ENCODE results near the gene MARCHF2. TPM values are rescaled to one million over a fixed set of nuclear protein-coding genes. Genes with fewer than 3 reads are reported as not detected.

MARCHF2 gene, protein sequence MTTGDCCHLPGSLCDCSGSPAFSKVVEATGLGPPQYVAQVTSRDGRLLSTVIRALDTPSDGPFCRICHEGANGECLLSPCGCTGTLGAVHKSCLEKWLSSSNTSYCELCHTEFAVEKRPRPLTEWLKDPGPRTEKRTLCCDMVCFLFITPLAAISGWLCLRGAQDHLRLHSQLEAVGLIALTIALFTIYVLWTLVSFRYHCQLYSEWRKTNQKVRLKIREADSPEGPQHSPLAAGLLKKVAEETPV
- total RNA-seq, result 10 to 100 TPM; 18.0 to 42.1 (median 23.4) TPM
- polyA plus RNA-seq, result 10 to 100 TPM; 23.2 to 41.4 TPM
- 12.7 reads per million, percentile 40 among the genes with 10 or more reads in this experiment for total RNA-seq

DNA sequence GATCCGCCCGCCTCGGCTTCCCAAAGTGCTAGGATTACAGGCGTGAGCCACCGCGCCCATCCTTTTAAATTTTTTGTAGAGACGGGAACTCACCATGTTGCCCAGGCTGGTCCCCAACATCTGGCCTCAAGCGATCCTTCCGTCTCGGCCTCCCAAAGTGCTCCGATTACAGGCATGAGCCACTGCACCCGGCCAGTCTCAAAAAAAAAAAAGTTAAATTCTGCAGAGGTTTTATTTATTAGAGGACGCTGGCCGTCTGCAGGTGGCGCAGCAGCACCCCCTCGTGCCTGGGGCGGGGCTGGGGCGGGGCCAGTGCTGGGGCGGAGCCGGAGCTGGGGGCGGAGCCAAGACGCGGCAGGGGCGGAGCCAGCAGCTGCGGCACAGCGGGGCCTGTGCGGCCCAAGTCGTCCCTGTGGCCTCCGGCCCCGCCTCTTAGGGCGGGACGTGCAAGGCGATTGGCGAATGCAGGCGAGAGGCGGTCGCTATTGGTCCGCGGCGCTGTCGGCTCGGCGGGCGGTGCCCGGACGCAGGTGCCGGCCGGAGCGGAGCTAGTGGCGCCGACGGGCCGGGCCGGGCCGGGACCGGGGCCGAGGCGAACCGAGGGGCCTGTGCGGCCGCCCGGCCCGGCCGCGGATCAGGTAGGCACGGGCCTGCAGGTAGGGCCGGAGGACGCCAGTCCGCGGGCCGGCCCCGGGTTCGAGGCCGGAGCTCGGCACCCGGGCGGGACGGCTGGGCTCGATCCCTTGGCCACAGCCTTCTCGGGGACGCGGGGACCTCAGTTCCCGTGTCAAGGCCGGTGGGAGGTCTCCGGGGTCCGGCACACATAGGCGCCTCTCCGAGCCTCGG, at the start of gene MARCHF2:
Gene MARCHF2 (plus strand): TSS at position 523 of the 846 bp plus-strand sequence. CDS start 8,536 bp downstream, outside the sequence.
- H3K4me3 Mint-ChIP-seq, result peak within 1 kb of the TSS; percentile 58 to 85 (median 71)
- H3K4me1 ChIP-seq (ENCODE audit: control insufficient read depth in 2 of 2, insufficient read depth in 2 of 2, low read length in 2 of 2), result peaks cover 0 to 6% of the 10 kb centered on the region in 2 donors
- ChIA-PET POLR2A (interaction anchor here (0.6 to 4.7 kb wide), 7 partner anchors 15 to 167 kb away, joined by 3 to 32 read pairs (median 5); partner anchors contain the start of genes HNRNPM, RAB11B and ZNF414), CTCF (interaction anchor here (0.6 to 4.6 kb wide), 15 partner anchors 14 to 229 kb away, joined by 3 to 30 read pairs (median 4); partner anchors contain the start of genes HNRNPM, NFILZ and ZNF414)
- DNase-seq (peak; percentile 91 to 96 (median 93)), ATAC-seq (peak; percentile 100)
- H3K4me3 ChIP-seq (ENCODE audit: low read length), result peak within 1 kb of the TSS; percentile 72
- H3K4me1 Mint-ChIP-seq, result peaks cover 0 to 15% (median 13%) of the 10 kb centered on the region in 7 donors
- H3K36me3 ChIP-seq (ENCODE audit: control insufficient read depth in 2 of 3, insufficient read depth in 3 of 3, low read length in 3 of 3), result no peaks in the 10 kb centered on the region
- no peaks in the 10 kb centered on the region for H3K27me3 ChIP-seq (ENCODE audit: control insufficient read depth in 2 of 2, insufficient read depth in 2 of 2, low read length in 2 of 2)
- H3K9me3 Mint-ChIP-seq, result no peaks in the 10 kb centered on the region
- H3K27ac Mint-ChIP-seq, result peak within 1 kb of the TSS in 6 of 9 donors; percentile 11 to 84 (median 34)
- H3K9me3 ChIP-seq (ENCODE audit: control insufficient read depth in 2 of 3, low read length in 3 of 3), result no peaks in the 10 kb centered on the region
- H3K27ac ChIP-seq (ENCODE audit: low read depth, low read length), result peak within 1 kb of the TSS; percentile 76
- no peaks in the 10 kb centered on the region for H3K36me3 Mint-ChIP-seq
- H3K27me3 Mint-ChIP-seq, result no peaks in the 10 kb centered on the region
- intact Hi-C loops (cut with micrococcal nuclease), result loop anchor here (1.0 to 5.0 kb wide), 8 partner anchors 23 to 229 kb away; partner anchors contain the start of genes HNRNPM (in 2 of the 2), RAB11B (in 2 of the 2) and KANK3 (in 1 of the 2)

DNA sequence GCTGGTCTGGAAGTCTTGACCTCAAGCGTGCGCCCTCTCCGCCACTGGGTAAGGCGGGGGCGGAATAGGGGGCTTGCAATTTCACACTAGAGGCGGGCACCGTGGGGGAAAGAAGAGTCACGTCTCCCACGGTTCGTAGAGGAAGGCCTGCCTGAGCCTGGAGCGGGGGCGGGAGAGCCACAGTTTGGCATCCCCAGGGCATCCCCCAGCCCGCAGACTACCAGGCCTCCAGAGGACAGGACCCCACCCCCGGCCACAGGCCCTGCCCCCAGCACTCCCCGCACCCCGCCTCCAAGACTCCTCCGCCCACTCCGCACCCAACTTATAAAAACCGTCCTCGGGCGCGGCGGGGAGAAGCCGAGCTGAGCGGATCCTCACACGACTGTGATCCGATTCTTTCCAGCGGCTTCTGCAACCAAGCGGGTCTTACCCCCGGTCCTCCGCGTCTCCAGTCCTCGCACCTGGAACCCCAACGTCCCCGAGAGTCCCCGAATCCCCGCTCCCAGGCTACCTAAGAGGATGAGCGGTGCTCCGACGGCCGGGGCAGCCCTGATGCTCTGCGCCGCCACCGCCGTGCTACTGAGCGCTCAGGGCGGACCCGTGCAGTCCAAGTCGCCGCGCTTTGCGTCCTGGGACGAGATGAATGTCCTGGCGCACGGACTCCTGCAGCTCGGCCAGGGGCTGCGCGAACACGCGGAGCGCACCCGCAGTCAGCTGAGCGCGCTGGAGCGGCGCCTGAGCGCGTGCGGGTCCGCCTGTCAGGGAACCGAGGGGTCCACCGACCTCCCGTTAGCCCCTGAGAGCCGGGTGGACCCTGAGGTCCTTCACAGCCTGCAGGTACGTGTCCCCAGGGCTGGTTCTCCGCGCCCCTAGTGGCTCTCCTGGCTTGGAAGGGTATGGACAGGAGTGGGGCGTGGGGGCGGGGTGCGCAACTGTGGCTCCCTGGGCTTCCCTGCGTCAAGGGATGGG, 49.0 kb upstream of the MARCHF2 start, which contains the start of gene ANGPTL4:
Gene ANGPTL4 (plus strand): TSS at position 353 of the 969 bp plus-strand sequence. CDS start 167 bp downstream, at position 520.
- peaks cover 0 to 6% (median 2%) of the 10 kb centered on the region in 5 donors for H3K36me3 Mint-ChIP-seq
- intact Hi-C loops (cut with micrococcal nuclease), result loop anchor here (1.0 kb wide), 2 partner anchors 10 to 26 kb away; partner anchors contain the start of gene RAB11B (in 1 of the 2)

GRCh38 chr19:8366121-8366581, 47.0 kb upstream of the MARCHF2 start:
- peaks cover 0 to 6% (median 2%) of the 10 kb centered on the region in 5 donors for H3K36me3 Mint-ChIP-seq
- peaks cover 7 to 21% (median 13%) of the 10 kb centered on the region in 7 donors for H3K4me1 Mint-ChIP-seq
- H3K27ac Mint-ChIP-seq, result no peak overlapping the region
- Histone ChIP-seq H3K36me3 (ENCODE audit: control insufficient read depth in 2 of 3, insufficient read depth in 3 of 3, low read length in 3 of 3) (no peaks in the 10 kb centered on the region), H3K27ac (ENCODE audit: low read depth, low read length) (no peak overlapping the region), H3K9me3 (ENCODE audit: control insufficient read depth in 2 of 3, low read length in 3 of 3) (no peaks in the 10 kb centered on the region), H3K4me3 (ENCODE audit: low read length) (no peak overlapping the region), H3K27me3 (ENCODE audit: control insufficient read depth in 2 of 2, insufficient read depth in 2 of 2, low read length in 2 of 2) (peaks cover 0 to 4% of the 10 kb centered on the region in 2 donors), H3K4me1 (ENCODE audit: control insufficient read depth in 2 of 2, insufficient read depth in 2 of 2, low read length in 2 of 2) (no peaks in the 10 kb centered on the region)
- ChIA-PET CTCF (interaction anchor here (0.5 kb wide), 1 partner anchor 29 kb away, joined by 4 read pairs; no protein-coding TSS in a partner anchor), POLR2A (no interaction called here)
- no peak for ATAC-seq
- no peaks in the 10 kb centered on the region for H3K9me3 Mint-ChIP-seq
- H3K4me3 Mint-ChIP-seq, result peak overlapping the region in 1 of 10 donors; percentile 3
- H3K27me3 Mint-ChIP-seq, result peaks cover 33 to 48% (median 38%) of the 10 kb centered on the region in 5 donors
- no peak for DNase-seq
- intact Hi-C loops (cut with micrococcal nuclease), result no loop called here

More for the DNA sequence above, 49.0 kb upstream of the MARCHF2 start, which contains the start of gene ANGPTL4:
- Mint-ChIP-seq H3K27ac (peak within 1 kb of the TSS in 7 of 9 donors; percentile 48 to 88 (median 57)), H3K4me1 (peaks cover 7 to 21% (median 13%) of the 10 kb centered on the region in 7 donors), H3K27me3 (peaks cover 33 to 48% (median 38%) of the 10 kb centered on the region in 5 donors), H3K4me3 (peak within 1 kb of the TSS; percentile 44 to 94 (median 87)), H3K9me3 (no peaks in the 10 kb centered on the region)
- H3K27me3 ChIP-seq (ENCODE audit: control insufficient read depth in 2 of 2, insufficient read depth in 2 of 2, low read length in 2 of 2), result peaks cover 0 to 4% of the 10 kb centered on the region in 2 donors
- POLR2A ChIA-PET, result no interaction called here
- no peaks in the 10 kb centered on the region for H3K9me3 ChIP-seq (ENCODE audit: control insufficient read depth in 2 of 3, low read length in 3 of 3)
- H3K36me3 ChIP-seq (ENCODE audit: control insufficient read depth in 2 of 3, insufficient read depth in 3 of 3, low read length in 3 of 3), result no peaks in the 10 kb centered on the region
- no peak within 1 kb of the TSS for H3K27ac ChIP-seq (ENCODE audit: low read depth, low read length)
- ATAC-seq (peak; percentile 82), DNase-seq (peak in 7 of 9 donors; percentile 11 to 79 (median 28))
- CTCF ChIA-PET, result interaction anchor here (0.7 to 1.6 kb wide), 2 partner anchors 10 to 84 kb away, joined by 4 read pairs; no protein-coding TSS in a partner anchor
- peak within 1 kb of the TSS; percentile 13 for H3K4me3 ChIP-seq (ENCODE audit: low read length)
- H3K4me1 ChIP-seq (ENCODE audit: control insufficient read depth in 2 of 2, insufficient read depth in 2 of 2, low read length in 2 of 2), result no peaks in the 10 kb centered on the region

- H3K4me1 Mint-ChIP-seq, result peaks cover 7 to 18% (median 12%) of the 10 kb centered on the region in 7 donors
- Histone ChIP-seq H3K27me3 (ENCODE audit: control insufficient read depth in 2 of 2, insufficient read depth in 2 of 2, low read length in 2 of 2) (peaks cover 0 to 4% of the 10 kb centered on the region in 2 donors), H3K36me3 (ENCODE audit: control insufficient read depth in 2 of 3, insufficient read depth in 3 of 3, low read length in 3 of 3) (no peaks in the 10 kb centered on the region), H3K4me1 (ENCODE audit: control insufficient read depth in 2 of 2, insufficient read depth in 2 of 2, low read length in 2 of 2) (no peaks in the 10 kb centered on the region), H3K4me3 (ENCODE audit: low read length) (no peak overlapping the region), H3K9me3 (ENCODE audit: control insufficient read depth in 2 of 3, low read length in 3 of 3) (no peaks in the 10 kb centered on the region), H3K27ac (ENCODE audit: low read depth, low read length) (no peak overlapping the region)
- CTCF ChIA-PET, result interaction anchor here (0.5 kb wide), 1 partner anchor 30 kb away, joined by 4 read pairs; no protein-coding TSS in a partner anchor
- H3K27me3 Mint-ChIP-seq, result peaks cover 29 to 45% (median 35%) of the 10 kb centered on the region in 5 donors
- DNase-seq, result no peak
- no peak overlapping the region for H3K4me3 Mint-ChIP-seq
- H3K27ac Mint-ChIP-seq, result no peak overlapping the region
- no peaks in the 10 kb centered on the region for H3K9me3 Mint-ChIP-seq
- H3K36me3 Mint-ChIP-seq, result peaks cover 0 to 6% (median 2%) of the 10 kb centered on the region in 5 donors
- intact Hi-C loops (cut with micrococcal nuclease), result no loop called here
- POLR2A ChIA-PET, result no interaction called here
- no peak for ATAC-seq
Observed at GRCh38 chr19:8366961-8367326, 46.2 kb upstream of the MARCHF2 start.

DNA sequence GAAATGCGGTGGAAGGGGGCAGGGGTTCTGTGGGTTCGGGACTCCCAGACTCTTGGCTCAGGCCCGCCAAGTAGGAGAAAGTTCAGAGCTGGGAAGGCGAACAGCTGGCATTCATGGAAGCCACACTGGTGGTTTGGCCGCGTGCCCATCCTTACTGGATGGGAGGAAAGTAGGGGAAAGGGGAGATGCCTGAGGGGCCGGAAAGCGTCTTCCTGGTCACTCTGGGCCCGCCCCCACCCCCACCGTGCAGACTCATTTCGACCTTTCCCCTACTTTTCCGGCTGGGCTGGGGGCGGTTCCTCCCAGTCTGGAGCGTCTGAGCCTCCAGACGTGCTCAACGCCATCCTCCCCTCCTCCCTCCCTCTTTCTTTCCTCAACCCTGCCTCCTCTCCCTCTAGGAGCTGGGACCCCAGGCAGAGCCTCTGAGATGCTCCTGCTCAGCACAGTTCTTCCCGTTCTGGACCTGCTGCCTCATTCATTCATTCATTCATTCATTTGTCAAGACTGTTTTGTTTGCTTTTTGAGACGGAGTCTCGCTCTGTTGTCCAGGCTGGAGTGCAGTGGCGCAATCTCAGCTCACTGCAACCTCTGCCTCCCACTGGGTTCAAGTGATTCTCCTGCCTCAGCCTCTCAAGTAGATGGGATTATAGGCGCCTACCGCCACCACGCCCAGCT, 45.6 kb upstream of the MARCHF2 start:
- H3K27me3 ChIP-seq (ENCODE audit: control insufficient read depth in 2 of 2, insufficient read depth in 2 of 2, low read length in 2 of 2), result peaks cover 0 to 4% of the 10 kb centered on the region in 2 donors
- H3K4me1 Mint-ChIP-seq, result peaks cover 7 to 18% (median 11%) of the 10 kb centered on the region in 7 donors
- H3K36me3 Mint-ChIP-seq, result peaks cover 0 to 6% (median 2%) of the 10 kb centered on the region in 5 donors
- ChIA-PET POLR2A (no interaction called here), CTCF (interaction anchor here (0.6 kb wide), 1 partner anchor 10 kb away, joined by 3 read pairs; no protein-coding TSS in a partner anchor)
- no peak overlapping the region for H3K4me3 ChIP-seq (ENCODE audit: low read length)
- DNase-seq (no peak), ATAC-seq (no peak)
- no peaks in the 10 kb centered on the region for H3K36me3 ChIP-seq (ENCODE audit: control insufficient read depth in 2 of 3, insufficient read depth in 3 of 3, low read length in 3 of 3)
- no peak overlapping the region for H3K27ac Mint-ChIP-seq
- H3K27ac ChIP-seq (ENCODE audit: low read depth, low read length), result no peak overlapping the region
- no peaks in the 10 kb centered on the region for H3K9me3 ChIP-seq (ENCODE audit: control insufficient read depth in 2 of 3, low read length in 3 of 3)
- H3K27me3 Mint-ChIP-seq, result peaks cover 29 to 45% (median 34%) of the 10 kb centered on the region in 5 donors
- no peaks in the 10 kb centered on the region for H3K4me1 ChIP-seq (ENCODE audit: control insufficient read depth in 2 of 2, insufficient read depth in 2 of 2, low read length in 2 of 2)
- H3K9me3 Mint-ChIP-seq, result no peaks in the 10 kb centered on the region
- intact Hi-C loops (cut with micrococcal nuclease), result no loop called here
- H3K4me3 Mint-ChIP-seq, result no peak overlapping the region
